Measurements from ENCODE around the gene CLCN1. TPM values are rescaled to one million over a fixed set of nuclear protein-coding genes. Genes with fewer than 3 reads are reported as not detected.

Gene CLCN1
- total and polyA plus RNA-seq, 2 donors: 0.09 to 0.57 TPM

Other genes with a start within 250 kb of the CLCN1 start
- gene PIP, start 184.0 kb upstream of the CLCN1 start, total RNA-seq: 0.28 TPM
- 6.5 TPM for gene PIP, start 184.0 kb upstream of the CLCN1 start, polyA plus RNA-seq
- gene TAS2R39, start 132.7 kb upstream of the CLCN1 start, total RNA-seq: not detected
- not detected for gene TAS2R39, start 132.7 kb upstream of the CLCN1 start, polyA plus RNA-seq
- gene TAS2R40, start 94.1 kb upstream of the CLCN1 start, total RNA-seq: not detected
- not detected for gene TAS2R40, start 94.1 kb upstream of the CLCN1 start, polyA plus RNA-seq
- 130 TPM for gene GSTK1, start 52.7 kb upstream of the CLCN1 start, total RNA-seq
- gene GSTK1, start 52.7 kb upstream of the CLCN1 start, polyA plus RNA-seq: 141 TPM
- 0.19 TPM for gene TMEM139, start 31.2 kb upstream of the CLCN1 start, total RNA-seq
- 0.64 TPM for gene TMEM139, start 31.2 kb upstream of the CLCN1 start, polyA plus RNA-seq
- 18.6 TPM for gene CASP2, start 27.8 kb upstream of the CLCN1 start, total RNA-seq
- gene CASP2, start 27.8 kb upstream of the CLCN1 start, polyA plus RNA-seq: 17.5 TPM
- gene FAM131B, start 46.6 kb downstream of the CLCN1 start, total RNA-seq: 0.47 TPM
- gene FAM131B, start 46.6 kb downstream of the CLCN1 start, polyA plus RNA-seq: 0.68 TPM
- 16.8 TPM for gene ZYX, start 65.2 kb downstream of the CLCN1 start, total RNA-seq
- 113 TPM for gene ZYX, start 65.2 kb downstream of the CLCN1 start, polyA plus RNA-seq
- gene EPHA1, start 92.7 kb downstream of the CLCN1 start, total RNA-seq: 34.3 TPM
- gene EPHA1, start 92.7 kb downstream of the CLCN1 start, polyA plus RNA-seq: 12.5 TPM
- 0.24 TPM for gene TAS2R60, start 127.3 kb downstream of the CLCN1 start, total RNA-seq
- gene TAS2R60, start 127.3 kb downstream of the CLCN1 start, polyA plus RNA-seq: 0.02 TPM
- 0.24 TPM for gene TAS2R41, start 161.8 kb downstream of the CLCN1 start, total RNA-seq
- gene TAS2R41, start 161.8 kb downstream of the CLCN1 start, polyA plus RNA-seq: 0.02 TPM